ENCODE results near the gene SATB2. TPM values are rescaled to one million over a fixed set of nuclear protein-coding genes. Genes with fewer than 3 reads are reported as not detected.

SATB2 gene
- total RNA-seq, 1 experiment from 2014 or later = 11.2 TPM

- Mint-ChIP-seq H3K9me3 (ENCODE audit: low read depth, unreplicated experiment) (no peaks in the 10 kb centered on the region), H3K4me1 (ENCODE audit: low read depth, unreplicated experiment) (no peaks in the 10 kb centered on the region), H3K27ac (ENCODE audit: unreplicated experiment) (no peak overlapping the region), H3K36me3 (ENCODE audit: insufficient read depth, unreplicated experiment) (no peaks in the 10 kb centered on the region), H3K4me3 (ENCODE audit: low read depth, unreplicated experiment) (no peak overlapping the region), H3K27me3 (ENCODE audit: unreplicated experiment) (no peaks in the 10 kb centered on the region)
- no peak for TF ChIP-seq CTCF (IDR thresholded peaks at IDR 0.05; ENCODE audit: unreplicated experiment)
- intact Hi-C loops (cut with micrococcal nuclease; ENCODE audit: unreplicated experiment) = no loop called here
- CTCF ChIA-PET = no interaction called here
- BruUV-seq (replicated peaks) = no TSS peak
- no peak for DNase-seq
Measured at GRCh38 chr2:199392363-199392762, 65.4 kb downstream of the SATB2 start.

- H3K36me3 Mint-ChIP-seq (ENCODE audit: insufficient read depth, unreplicated experiment) = no peaks in the 10 kb centered on the region
- CTCF ChIA-PET = no interaction called here
Measured at GRCh38 chr2:199388728-199389268, 68.9 kb downstream of the SATB2 start.

GRCh38 chr2:199384043-199384442 is 73.7 kb downstream of the SATB2 start:
- H3K9me3 Mint-ChIP-seq (ENCODE audit: low read depth, unreplicated experiment) = no peaks in the 10 kb centered on the region
- no TSS peak for BruUV-seq (replicated peaks)
- H3K36me3 Mint-ChIP-seq (ENCODE audit: insufficient read depth, unreplicated experiment) = no peaks in the 10 kb centered on the region
- no peak overlapping the region for H3K4me3 Mint-ChIP-seq (ENCODE audit: low read depth, unreplicated experiment)
- intact Hi-C loops (cut with micrococcal nuclease; ENCODE audit: unreplicated experiment) = no loop called here
- CTCF ChIA-PET = no interaction called here
- H3K4me1 Mint-ChIP-seq (ENCODE audit: low read depth, unreplicated experiment) = no peaks in the 10 kb centered on the region
- no peaks in the 10 kb centered on the region for H3K27me3 Mint-ChIP-seq (ENCODE audit: unreplicated experiment)
- no peak overlapping the region for H3K27ac Mint-ChIP-seq (ENCODE audit: unreplicated experiment)
- no peak for TF ChIP-seq CTCF (IDR thresholded peaks at IDR 0.05; ENCODE audit: unreplicated experiment)
- DNase-seq = no peak

More at GRCh38 chr2:199388728-199389268, 68.9 kb downstream of the SATB2 start:
- no peaks in the 10 kb centered on the region for H3K9me3 Mint-ChIP-seq (ENCODE audit: low read depth, unreplicated experiment)
- no peaks in the 10 kb centered on the region for H3K27me3 Mint-ChIP-seq (ENCODE audit: unreplicated experiment)
- intact Hi-C loops (cut with micrococcal nuclease; ENCODE audit: unreplicated experiment) = no loop called here
- no TSS peak for BruUV-seq (replicated peaks)
- no peak overlapping the region for H3K27ac Mint-ChIP-seq (ENCODE audit: unreplicated experiment)
- no peak for TF ChIP-seq CTCF (IDR thresholded peaks at IDR 0.05; ENCODE audit: unreplicated experiment)
- H3K4me3 Mint-ChIP-seq (ENCODE audit: low read depth, unreplicated experiment) = no peak overlapping the region
- DNase-seq = no peak
- no peaks in the 10 kb centered on the region for H3K4me1 Mint-ChIP-seq (ENCODE audit: low read depth, unreplicated experiment)

GRCh38 chr2:199383021-199383420 is 74.7 kb downstream of the SATB2 start:
- TF ChIP-seq CTCF (IDR thresholded peaks at IDR 0.05; ENCODE audit: unreplicated experiment) = no peak
- no peak for DNase-seq
- no peaks in the 10 kb centered on the region for H3K27me3 Mint-ChIP-seq (ENCODE audit: unreplicated experiment)
- no peak overlapping the region for H3K4me3 Mint-ChIP-seq (ENCODE audit: low read depth, unreplicated experiment)
- no peaks in the 10 kb centered on the region for H3K4me1 Mint-ChIP-seq (ENCODE audit: low read depth, unreplicated experiment)
- no TSS peak for BruUV-seq (replicated peaks)
- no peak overlapping the region for H3K27ac Mint-ChIP-seq (ENCODE audit: unreplicated experiment)
- intact Hi-C loops (cut with micrococcal nuclease; ENCODE audit: unreplicated experiment) = no loop called here
- no peaks in the 10 kb centered on the region for H3K9me3 Mint-ChIP-seq (ENCODE audit: low read depth, unreplicated experiment)
- CTCF ChIA-PET = no interaction called here
- no peaks in the 10 kb centered on the region for H3K36me3 Mint-ChIP-seq (ENCODE audit: insufficient read depth, unreplicated experiment)

All from Calu3 (cell line).